Measurements from ENCODE around the gene SHQ1. TPM values are rescaled to one million over a fixed set of nuclear protein-coding genes. Genes with fewer than 3 reads are reported as not detected.

The SHQ1 gene
- total RNA-seq, 1 donor from 2014 or later = 18.0 TPM

DNA sequence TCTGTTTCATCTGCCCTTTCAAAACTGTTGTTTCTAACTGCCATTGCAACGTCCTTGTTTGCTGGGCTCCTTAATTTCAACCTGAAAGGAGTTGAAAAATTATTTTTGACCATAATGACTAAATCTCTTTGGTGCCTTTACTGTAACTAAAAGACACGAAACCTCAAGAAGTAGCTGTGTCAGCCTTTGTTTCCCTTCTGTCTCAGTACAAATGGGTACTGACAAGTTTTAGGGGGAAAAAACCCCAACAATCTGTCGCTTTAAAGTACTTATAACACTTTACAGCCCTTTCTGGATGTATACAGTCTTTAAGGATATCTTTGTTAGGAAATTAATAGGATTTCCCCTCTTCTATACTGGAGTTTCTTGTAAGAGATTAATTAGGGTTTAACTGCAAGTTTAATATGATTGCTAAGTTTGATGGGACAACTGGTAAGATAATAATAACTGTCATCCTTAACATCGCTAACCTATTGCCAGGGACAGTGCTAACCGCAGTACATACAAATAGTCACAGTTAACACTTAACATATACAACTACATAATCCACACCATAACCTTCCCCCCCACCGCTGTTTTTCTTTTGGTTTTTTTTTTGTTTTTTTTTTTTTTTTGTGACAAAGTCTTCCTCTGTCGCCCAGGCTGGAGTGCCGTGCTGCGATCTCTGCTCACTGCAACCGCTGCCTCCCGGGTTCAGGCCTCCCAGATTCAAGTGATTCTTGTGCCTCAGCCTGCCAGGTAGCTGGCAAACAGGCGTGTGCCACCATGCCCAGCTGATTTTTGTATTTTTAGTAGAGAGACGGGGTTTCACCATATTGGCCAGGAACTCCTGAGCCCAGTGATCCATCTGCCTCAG, 41.3 kb upstream of the SHQ1 start:
- Mint-ChIP-seq H3K4me1 (ENCODE audit: unreplicated experiment) (peaks cover 51% of the 10 kb centered on the region), H3K4me3 (ENCODE audit: unreplicated experiment) (peak overlapping the region; percentile 69), H3K27me3 (ENCODE audit: unreplicated experiment) (no peaks in the 10 kb centered on the region), H3K9me3 (ENCODE audit: unreplicated experiment) (no peaks in the 10 kb centered on the region), H3K36me3 (ENCODE audit: unreplicated experiment) (no peaks in the 10 kb centered on the region), H3K27ac (ENCODE audit: unreplicated experiment) (no peak overlapping the region)
- TF ChIP-seq, protein P1, sequence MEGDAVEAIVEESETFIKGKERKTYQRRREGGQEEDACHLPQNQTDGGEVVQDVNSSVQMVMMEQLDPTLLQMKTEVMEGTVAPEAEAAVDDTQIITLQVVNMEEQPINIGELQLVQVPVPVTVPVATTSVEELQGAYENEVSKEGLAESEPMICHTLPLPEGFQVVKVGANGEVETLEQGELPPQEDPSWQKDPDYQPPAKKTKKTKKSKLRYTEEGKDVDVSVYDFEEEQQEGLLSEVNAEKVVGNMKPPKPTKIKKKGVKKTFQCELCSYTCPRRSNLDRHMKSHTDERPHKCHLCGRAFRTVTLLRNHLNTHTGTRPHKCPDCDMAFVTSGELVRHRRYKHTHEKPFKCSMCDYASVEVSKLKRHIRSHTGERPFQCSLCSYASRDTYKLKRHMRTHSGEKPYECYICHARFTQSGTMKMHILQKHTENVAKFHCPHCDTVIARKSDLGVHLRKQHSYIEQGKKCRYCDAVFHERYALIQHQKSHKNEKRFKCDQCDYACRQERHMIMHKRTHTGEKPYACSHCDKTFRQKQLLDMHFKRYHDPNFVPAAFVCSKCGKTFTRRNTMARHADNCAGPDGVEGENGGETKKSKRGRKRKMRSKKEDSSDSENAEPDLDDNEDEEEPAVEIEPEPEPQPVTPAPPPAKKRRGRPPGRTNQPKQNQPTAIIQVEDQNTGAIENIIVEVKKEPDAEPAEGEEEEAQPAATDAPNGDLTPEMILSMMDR (IDR thresholded peaks at IDR 0.05) = no peak
- no peak for DNase-seq (ENCODE audit: extremely low spot score, unreplicated experiment)

DNA sequence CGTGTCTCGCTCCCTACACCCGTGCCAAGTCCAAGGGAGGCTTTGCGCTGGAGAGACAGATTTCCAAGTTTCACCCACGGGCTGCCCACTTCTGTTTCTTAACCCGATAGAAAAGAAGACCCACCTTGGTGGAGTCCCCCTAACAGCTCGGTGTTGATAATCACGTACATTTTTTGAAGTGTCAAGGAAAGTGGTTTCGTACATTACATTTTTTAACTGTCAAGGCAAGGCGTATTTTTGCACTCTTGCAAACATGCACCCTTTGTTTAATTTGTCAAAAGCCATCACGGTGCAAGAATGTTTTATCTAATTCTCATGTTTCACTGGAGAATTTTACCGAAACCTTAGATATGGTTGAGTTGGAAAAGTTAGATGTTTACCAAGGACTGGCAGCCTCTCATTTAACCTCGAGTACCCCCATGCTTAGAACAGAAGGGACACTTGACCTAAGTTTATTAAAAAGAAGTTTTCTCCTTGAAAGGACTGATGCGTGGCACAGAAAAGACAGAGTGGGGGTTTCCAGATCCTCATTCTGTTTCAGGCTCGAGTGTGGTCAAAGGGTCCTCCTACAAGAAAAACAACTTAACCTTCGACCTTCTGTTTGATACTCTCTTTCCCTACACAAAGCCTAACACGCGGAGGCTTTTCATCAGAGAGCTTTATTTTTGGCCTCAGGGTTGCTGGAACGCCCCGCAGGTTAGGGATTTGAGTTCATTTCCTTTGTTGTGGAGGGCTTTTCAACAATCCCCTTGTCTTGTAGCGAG, 40.5 kb upstream of the SHQ1 start:
- H3K27ac Mint-ChIP-seq (ENCODE audit: unreplicated experiment) = peak overlapping the region; percentile 36

DNA sequence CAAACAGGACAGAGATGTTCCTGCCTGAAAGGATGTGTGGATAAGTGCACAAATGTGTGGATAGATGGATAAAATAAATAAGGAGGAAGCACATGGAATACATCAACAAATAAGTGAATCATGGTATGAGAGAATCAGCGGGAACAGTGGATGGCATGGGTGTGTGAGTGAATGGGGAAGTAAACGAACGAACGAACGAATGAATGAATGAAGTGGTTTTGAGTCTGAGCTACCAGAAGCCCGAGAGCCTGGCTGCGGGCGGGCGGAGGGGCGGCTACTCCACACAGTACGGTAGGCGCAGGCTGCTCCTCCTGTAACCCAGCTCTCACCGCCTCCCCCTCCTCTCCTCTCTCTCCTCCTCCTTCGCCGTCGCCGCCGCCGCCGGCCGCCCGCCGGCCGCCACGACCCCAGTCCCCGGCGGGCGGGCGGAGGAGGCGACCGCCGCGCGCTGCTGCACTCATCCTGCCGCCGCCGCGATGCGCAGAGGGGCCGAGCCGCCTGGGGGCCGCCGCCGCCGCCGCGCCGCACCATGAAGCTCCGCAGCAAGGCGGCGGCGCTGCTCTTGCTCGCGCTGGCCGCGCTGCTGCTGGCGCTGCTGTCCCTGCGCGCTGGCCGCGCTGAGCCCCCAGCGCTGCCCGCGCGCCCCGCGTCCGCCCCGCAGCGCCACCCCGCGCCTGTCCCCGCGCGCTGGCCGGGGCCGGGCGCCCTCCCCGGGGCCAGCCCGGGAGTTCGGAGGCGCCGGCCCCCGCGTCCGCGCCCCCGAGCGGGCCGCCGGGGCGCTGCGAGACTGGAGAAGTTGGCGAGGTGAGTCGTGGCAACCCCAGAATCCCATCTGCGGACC, 39.7 kb upstream of the SHQ1 start, which contains the start of gene GXYLT2:
Gene GXYLT2, plus strand, starts transcription at position 342 of the 841 bp plus-strand sequence. Its CDS starts 188 bp downstream, at position 530.
- peak; percentile 85 for DNase-seq (ENCODE audit: extremely low spot score, unreplicated experiment)
- peak within 1 kb of the TSS; percentile 36 for H3K27ac Mint-ChIP-seq (ENCODE audit: unreplicated experiment)
- H3K4me1 Mint-ChIP-seq (ENCODE audit: unreplicated experiment) = peaks cover 47% of the 10 kb centered on the region
- no peaks in the 10 kb centered on the region for H3K36me3 Mint-ChIP-seq (ENCODE audit: unreplicated experiment)
- peak within 1 kb of the TSS; percentile 74 for H3K4me3 Mint-ChIP-seq (ENCODE audit: unreplicated experiment)
- H3K9me3 Mint-ChIP-seq (ENCODE audit: unreplicated experiment) = peaks cover 5% of the 10 kb centered on the region
- peaks cover 4% of the 10 kb centered on the region for H3K27me3 Mint-ChIP-seq (ENCODE audit: unreplicated experiment)
- TF ChIP-seq, protein P1 (IDR thresholded peaks at IDR 0.05) = no peak

More for the DNA sequence above, 40.5 kb upstream of the SHQ1 start:
- TF ChIP-seq, protein P1 (IDR thresholded peaks at IDR 0.05) = no peak
- Mint-ChIP-seq H3K4me1 (ENCODE audit: unreplicated experiment) (peaks cover 51% of the 10 kb centered on the region), H3K36me3 (ENCODE audit: unreplicated experiment) (no peaks in the 10 kb centered on the region), H3K27me3 (ENCODE audit: unreplicated experiment) (no peaks in the 10 kb centered on the region), H3K4me3 (ENCODE audit: unreplicated experiment) (peak overlapping the region; percentile 69), H3K9me3 (ENCODE audit: unreplicated experiment) (no peaks in the 10 kb centered on the region)
- DNase-seq (ENCODE audit: extremely low spot score, unreplicated experiment) = no peak

DNA sequence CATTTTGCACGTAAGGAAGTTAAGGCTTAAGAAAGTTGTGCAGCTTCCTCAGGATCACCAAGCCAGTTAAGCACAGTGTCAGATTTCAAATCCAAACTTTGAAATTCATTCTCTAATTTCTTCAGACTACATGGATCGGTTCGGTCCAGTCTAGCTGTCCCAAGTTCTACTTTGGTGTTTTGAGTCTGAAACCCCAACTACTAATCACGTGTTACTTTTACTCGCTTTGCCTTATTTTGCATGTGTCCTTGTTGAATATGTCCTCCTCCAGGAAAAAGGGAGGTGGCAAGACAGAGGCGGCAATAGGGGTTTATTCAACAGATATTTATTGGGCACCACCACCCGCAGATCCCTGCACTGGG, 39.1 kb upstream of the SHQ1 start:
- Mint-ChIP-seq H3K4me1 (ENCODE audit: unreplicated experiment) (peaks cover 43% of the 10 kb centered on the region), H3K27ac (ENCODE audit: unreplicated experiment) (no peak overlapping the region), H3K27me3 (ENCODE audit: unreplicated experiment) (peaks cover 4% of the 10 kb centered on the region)

More for the DNA sequence above, 39.1 kb upstream of the SHQ1 start:
- Mint-ChIP-seq H3K36me3 (ENCODE audit: unreplicated experiment) (no peaks in the 10 kb centered on the region), H3K9me3 (ENCODE audit: unreplicated experiment) (peaks cover 5% of the 10 kb centered on the region), H3K4me3 (ENCODE audit: unreplicated experiment) (peak overlapping the region; percentile 74)
- DNase-seq (ENCODE audit: extremely low spot score, unreplicated experiment) = no peak
- TF ChIP-seq, protein P1 (IDR thresholded peaks at IDR 0.05) = no peak

All from osteocyte (in vitro differentiated cells).